SW480 (cell line): Measurements from ENCODE around the gene GBA2.
A peak's percentile ranks its signal among the peaks of the same experiment; 100 is the strongest.

Source experiments
- DNase-seq: peaks from one replicate; pipeline ENCODE4 v3.0.0-alpha.2; 2016; ENCODE audit warnings: low spot score

GBA2 gene

GRCh38 chr9:35766997-35767396, 18.0 kb upstream of the GBA2 start:
- no peak for DNase-seq

- no peak for DNase-seq
Observed at GRCh38 chr9:35763803-35764202, 14.8 kb upstream of the GBA2 start.

DNA sequence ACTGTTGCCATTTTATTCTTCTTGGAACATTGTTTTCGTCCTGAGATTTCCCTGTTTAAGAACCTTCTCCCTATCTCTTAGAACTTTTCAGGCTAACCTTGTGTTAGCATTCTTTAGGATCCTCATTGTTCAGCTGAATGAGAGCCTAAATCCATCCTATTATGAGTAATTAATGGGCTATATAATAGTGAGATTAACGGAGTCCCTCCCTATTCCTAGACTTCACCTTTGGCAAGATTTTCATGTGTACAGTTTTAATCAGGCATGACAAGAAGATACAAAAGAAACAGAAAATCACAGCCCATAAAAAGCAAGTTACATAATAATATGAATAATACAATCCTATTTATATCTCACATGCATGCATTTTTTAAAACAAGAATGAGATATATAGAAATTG, 14.2 kb upstream of the GBA2 start:
- no peak for DNase-seq

DNA sequence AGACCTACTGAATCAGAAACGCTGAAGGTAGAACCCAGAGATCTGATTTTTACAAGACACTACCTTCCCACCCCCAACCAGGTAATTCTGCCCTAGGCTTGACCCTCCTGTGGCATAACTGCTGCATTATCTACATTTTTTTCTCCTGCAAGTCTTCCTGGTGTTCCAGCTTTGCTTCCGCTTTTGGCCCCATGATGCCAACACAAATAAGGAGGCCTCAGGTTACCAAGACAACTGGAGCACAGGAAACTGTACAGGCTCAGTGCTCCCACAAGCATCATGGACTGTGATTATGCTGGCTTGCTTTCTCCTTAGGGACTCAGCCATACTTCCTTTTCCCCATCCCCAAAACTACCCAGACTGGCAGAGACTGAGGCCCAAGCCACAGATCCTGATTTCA, 11.6 kb upstream of the GBA2 start:
- DNase-seq, result no peak

- no peak for DNase-seq
Observed at GRCh38 chr9:35759795-35760194, 10.8 kb upstream of the GBA2 start.

DNA sequence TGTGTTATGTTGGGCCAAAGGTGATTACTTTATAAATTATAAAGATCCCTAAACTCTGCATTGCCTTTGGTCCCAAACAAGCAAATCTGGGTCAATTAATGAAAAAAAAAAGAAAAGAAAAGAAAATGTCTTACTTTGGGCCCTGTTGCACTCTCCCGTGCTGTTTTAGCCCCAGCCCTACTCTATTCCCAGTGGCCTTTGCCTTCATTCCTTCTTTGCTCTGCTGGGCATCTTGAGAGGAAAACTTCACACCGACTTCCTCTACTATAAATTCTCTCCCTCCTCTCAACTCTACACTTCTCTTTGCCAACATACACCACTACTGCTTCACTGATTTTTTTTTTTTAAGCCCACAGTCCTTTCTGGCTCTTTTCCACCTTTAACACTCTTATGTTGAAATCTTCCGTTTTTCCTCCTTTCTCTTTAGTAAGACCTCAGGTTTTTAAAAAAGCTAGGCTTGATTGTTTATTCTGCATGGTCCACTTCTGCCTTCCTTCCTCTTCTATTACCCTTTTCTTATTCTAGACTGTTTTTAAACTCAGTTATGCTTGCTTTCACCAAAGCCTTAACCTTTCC, 9.5 kb upstream of the GBA2 start:
- no peak for DNase-seq

DNA sequence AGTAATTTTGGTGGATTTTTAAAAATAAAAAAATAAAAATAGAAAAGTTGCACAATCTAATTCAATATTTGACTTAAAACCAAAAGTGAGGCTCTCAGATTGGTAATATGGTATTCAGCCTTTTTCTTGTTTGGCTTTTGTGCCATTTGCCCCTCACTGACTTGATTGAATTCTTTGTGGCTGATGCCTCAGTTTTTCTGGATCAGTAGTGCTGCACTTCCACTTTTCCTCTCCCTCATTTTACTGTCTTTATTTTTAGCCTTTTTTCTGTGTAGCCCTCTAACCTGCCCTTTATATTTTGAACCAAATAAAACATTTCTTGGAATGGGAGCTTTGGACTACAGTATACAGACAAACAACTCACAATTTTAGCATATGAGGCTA, 8.9 kb upstream of the GBA2 start:
- no peak for DNase-seq

DNA sequence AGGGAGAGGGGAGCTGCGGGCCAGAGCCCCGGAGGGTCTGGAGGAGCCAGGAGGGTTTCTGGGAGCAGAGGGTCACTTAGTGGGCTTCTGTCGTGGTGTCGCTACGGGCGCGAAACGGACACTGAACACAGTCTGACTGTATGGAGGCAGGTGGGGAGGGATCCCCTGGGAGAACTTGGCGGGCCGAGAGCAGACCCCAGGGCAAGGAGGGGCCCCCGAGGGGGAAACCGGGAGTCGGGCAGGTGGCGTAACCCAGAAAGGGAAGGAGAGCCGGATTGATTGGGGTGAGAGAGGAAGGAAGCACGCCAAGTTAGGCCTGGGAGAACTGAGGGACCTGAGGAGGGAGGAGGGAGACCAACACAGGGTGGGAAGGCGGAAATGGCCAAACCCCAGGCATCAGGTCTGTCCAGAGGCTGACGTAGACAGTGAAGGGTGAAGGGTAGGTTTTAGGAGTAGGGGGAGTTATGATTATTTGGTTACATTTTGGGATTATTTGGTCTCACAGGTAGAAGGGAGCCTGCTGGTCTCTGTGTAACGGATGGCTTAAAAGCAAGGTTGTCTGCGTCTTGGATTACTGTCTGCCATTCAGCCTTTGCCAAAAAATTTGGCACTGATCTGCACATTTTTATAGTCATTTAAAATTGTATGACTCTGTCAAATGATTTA, 8.3 kb upstream of the GBA2 start:
- DNase-seq, result peak; percentile 69

- DNase-seq, result peak; percentile 80
Observed at GRCh38 chr9:35756275-35757225, 7.5 kb upstream of the GBA2 start.

- DNase-seq, result no peak
Observed at GRCh38 chr9:35755071-35755470, 6.0 kb upstream of the GBA2 start.

DNA sequence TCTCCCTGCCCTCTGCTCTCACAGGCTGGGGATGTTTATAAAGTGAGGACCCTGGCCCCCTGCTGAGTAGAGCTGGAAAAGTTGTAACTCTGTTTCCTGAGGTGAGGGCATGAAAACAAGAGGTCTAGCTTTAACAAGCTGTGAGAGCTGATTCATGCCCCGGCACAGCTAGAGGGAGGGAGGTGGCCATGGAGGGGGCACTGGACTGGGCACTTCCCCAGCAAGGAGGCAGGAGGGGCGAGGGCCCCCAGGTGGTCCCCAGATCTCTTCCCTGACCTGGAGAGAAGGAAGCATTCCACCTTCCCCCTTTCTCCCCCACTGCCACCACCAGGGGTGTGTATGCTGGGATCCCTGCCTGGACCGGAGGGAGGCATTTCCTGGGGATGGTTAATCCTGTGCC, 5.2 kb upstream of the GBA2 start, which contains the start of gene MSMP:
Gene MSMP, minus strand, starts transcription at position 13 of the 400 bp plus-strand sequence. CDS start 147 bp downstream, outside the sequence.
- DNase-seq, result no peak

- no peak for DNase-seq
Observed at GRCh38 chr9:35753466-35753865, 4.4 kb upstream of the GBA2 start.

DNA sequence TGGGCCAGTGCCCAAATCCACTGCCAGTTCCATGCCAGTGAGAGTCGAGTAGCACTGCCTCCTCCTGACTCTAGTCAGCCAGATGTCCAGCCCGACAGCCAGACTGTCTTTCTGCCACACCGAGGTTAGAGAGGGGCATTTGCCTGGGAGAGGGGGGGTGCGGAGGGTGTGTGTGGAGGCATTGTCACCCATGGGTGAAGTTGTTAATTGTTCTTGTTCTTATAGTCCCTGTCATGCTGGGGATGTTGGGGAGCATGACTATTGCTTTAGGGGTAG, 1.2 kb upstream of the GBA2 start:
- no peak for DNase-seq

DNA sequence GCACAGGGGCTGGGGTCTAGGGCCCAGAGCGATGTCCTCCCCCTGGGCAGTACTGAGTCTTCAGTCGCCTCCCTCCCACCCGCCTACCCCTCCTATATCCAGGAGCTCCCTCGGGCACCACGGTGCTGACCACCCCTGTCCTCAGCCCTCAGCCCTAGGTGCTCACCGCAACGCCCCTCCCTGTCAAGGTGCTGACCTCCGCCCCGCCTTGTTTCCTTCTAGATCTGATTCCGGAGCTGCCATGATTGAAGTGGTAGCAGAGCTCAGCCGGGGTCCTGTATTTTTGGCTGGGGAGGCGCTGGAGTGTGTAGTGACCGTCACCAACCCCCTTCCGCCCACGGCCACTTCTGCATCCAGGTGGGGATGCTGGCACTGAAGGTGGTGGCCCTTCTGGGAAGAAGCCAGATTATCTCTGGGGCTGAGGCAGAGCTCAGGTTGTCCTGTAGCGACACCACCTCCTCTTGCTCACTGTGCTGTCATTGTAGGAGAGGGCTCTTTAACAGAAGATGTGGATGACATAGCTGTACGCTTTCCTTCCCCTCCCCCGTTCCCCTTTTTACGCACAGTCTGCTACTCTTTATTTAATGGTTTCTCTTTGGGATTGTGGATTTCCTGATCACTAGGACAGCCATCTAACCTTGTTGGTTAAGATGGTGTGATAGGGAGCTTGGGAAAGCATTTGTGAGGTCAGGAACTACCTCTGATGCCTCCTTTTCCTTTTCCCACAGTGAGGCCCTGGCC, 657 bp upstream of the GBA2 start:
- peak; percentile 39 for DNase-seq

GRCh38 chr9:35748242-35748857, 678 bp downstream of the GBA2 start:
- DNase-seq, result no peak

GRCh38 chr9:35746583-35746982, 2.4 kb downstream of the GBA2 start:
- no peak for DNase-seq

DNA sequence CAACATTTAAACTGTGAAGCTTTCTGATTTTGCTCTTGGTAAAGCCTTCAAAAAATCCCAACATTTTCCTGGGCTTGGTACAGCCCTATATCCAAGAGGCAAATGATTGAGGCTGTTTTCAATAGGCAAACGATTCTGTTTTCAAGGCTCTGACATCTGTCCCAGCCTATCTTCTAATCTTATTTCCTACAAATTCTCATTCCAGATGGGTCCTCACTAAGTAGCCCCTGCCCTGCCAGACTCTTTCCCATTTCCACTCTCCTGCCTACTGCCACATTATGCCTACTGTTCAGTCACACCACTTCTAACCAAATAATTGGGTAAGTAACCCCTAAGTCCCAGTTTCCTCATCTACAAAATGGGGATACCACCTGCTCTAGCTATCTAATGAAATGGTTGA, 3.5 kb downstream of the GBA2 start:
- DNase-seq, result no peak

DNA sequence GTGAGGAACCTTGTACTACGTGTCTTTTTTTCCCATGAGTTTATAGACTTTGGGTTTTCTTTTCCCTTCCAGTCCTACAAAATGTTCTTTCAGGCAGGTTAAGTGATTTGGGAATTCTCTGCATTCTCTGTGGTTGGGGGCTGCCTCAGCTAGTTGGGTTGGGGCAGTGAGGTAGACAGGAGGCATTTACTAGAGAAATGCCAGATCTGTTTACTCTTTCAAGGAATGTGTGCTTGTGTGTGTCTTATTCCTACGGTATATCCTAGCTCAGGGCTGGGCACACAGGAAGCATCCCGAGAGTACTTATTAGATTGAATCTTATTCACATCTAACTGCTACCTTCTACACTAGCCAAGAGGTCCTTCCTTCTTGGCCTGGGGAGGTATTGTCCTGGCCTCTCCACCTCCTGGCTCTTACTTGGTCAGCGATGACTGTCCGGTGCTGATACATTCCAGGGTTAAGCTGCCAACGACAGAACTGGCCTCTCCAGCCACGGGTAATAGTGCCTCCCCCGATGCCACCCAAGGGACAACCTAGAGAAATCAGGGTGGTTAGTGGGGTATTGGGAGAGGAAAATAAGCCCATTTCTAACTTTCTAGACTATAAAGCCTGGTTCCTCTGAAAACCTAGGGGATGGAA, 5.0 kb downstream of the GBA2 start:
- DNase-seq, result no peak

- no peak for DNase-seq
Observed at GRCh38 chr9:35743452-35743851, 5.6 kb downstream of the GBA2 start.

DNA sequence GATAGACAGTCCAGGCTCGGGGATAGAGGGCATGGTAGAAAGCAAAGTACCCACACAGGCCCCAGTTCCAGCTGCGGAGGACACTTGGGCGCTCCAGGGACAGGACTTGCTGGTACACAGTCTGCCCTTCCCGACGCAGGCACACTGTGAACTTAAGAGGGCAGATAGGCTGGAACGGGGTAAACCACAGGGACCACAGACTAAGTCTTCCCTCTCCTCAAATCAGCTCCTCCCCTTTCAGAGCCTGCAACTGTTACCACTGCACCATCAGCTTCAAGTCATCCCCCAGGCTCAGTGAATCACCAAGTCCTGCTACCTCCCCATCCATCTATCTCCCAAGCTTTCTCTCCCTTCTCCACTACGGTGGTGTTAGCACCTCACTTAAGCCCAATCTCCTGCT, 7.3 kb downstream of the GBA2 start:
- DNase-seq, result no peak

- no peak for DNase-seq
Observed at GRCh38 chr9:35740243-35740642, 8.8 kb downstream of the GBA2 start.

GRCh38 chr9:35738924-35739323, 10.1 kb downstream of the GBA2 start:
- DNase-seq, result no peak
